Measurements from ENCODE around the gene SDHA.
"Not testable (repeated sequence)": the region's sequence is repeated elsewhere in the genome, so short reads cannot be mapped to it uniquely, and the experiment has no call there.

SDHA gene

DNA sequence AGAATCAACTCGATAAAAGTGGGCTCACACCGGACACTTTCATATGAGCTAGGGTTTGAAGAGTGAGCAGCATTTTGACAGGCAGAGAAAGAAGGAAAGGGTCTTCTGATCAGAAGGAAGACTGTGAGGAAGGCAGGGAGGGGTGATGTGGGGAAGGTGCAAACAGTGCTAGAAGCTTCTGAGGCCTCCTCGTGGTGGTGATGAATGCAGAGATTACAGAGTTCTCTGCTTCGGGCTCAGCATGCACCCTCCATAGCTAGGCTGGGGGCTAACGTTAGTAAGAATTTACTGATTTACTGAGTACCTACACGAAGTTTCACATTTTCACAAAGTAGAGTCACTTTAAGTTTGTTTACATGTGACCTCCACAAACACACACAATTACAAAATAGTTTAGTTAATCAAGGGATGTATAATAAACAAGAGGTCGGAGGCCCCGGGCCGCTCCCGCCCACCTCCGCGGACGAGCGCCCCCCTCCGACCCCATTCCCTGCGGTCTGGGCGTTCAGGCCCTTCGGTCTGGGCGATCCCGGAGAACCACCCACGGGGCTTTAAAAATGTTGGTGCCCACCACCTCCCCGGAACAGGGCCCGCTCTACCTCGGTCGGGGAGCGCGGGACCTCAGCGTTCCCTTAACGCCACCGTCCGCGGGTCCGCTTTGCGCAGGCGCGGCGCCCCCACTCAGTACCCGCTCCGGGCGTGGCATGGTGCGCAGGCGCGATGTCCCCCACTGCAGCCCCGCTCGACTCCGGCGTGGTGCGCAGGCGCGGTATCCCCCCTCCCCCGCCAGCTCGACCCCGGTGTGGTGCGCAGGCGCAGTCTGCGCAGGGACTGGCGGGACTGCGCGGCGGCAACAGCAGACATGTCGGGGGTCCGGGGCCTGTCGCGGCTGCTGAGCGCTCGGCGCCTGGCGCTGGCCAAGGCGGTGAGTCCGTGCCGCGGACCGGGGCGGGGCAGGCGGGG lies at the start of gene SDHA, which contains the start of gene CCDC127:
Gene SDHA (plus strand): TSS at position 827 of the 963 bp plus-strand sequence. CDS start 36 bp downstream, at position 863.
Gene CCDC127 (minus strand): TSS at position 660 of the 963 bp plus-strand sequence. CDS start 1,304 bp downstream, outside the sequence.
- TF ChIP-seq, protein P1, sequence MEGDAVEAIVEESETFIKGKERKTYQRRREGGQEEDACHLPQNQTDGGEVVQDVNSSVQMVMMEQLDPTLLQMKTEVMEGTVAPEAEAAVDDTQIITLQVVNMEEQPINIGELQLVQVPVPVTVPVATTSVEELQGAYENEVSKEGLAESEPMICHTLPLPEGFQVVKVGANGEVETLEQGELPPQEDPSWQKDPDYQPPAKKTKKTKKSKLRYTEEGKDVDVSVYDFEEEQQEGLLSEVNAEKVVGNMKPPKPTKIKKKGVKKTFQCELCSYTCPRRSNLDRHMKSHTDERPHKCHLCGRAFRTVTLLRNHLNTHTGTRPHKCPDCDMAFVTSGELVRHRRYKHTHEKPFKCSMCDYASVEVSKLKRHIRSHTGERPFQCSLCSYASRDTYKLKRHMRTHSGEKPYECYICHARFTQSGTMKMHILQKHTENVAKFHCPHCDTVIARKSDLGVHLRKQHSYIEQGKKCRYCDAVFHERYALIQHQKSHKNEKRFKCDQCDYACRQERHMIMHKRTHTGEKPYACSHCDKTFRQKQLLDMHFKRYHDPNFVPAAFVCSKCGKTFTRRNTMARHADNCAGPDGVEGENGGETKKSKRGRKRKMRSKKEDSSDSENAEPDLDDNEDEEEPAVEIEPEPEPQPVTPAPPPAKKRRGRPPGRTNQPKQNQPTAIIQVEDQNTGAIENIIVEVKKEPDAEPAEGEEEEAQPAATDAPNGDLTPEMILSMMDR (IDR thresholded peaks at IDR 0.05; ENCODE audit: insufficient read depth, low read length, poor library complexity, severe bottlenecking): peak; percentile 67
- not testable (repeated sequence) for H3K27me3 ChIP-seq (replicated peaks; ENCODE audit: control insufficient read depth, insufficient read depth, low read length); H3K36me3 ChIP-seq (ENCODE audit: control insufficient read depth, insufficient read depth, low read length)
- H3K4me3 ChIP-seq (replicated peaks; ENCODE audit: low read depth, low read length): peak within 1 kb of the TSS; percentile 92
- peak; percentile 96 for DNase-seq (ENCODE audit: extremely low read depth, insufficient read length)

DNA sequence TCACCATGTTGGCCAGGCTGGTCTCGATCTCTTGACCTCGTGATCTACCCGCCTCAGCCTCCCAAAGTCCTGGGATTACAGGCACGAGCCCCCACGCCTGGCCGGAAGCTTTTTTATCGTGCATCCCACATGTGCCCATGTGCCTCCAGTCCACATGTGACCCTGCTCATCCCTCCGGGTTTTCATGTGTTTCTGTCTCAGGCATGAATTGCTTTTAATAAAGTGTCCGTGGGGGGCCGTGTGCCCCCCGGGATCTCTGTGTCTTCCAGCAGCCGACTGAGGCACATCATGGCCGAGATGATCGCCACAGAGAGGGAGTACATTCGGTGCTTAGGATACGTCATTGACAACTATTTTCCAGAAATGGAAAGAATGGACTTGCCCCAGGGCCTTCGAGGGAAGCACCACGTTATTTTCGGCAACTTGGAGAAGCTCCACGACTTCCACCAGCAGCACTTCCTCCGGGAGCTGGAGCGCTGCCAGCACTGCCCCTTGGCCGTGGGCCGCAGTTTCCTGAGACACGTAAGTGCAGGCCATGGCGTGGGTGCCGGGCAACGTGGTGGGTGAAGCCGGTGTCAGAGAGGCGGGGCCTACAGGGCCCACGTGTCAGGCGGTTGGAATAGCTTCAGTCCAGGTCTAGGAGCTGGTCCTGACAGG lies 48.9 kb upstream of the SDHA start:
- no peak for DNase-seq (ENCODE audit: extremely low read depth, insufficient read length)
- Histone ChIP-seq H3K4me3 (replicated peaks; ENCODE audit: low read depth, low read length) (no peak overlapping the region), H3K27me3 (replicated peaks; ENCODE audit: control insufficient read depth, insufficient read depth, low read length) (peaks cover 2% of the 10 kb centered on the region), H3K36me3 (ENCODE audit: control insufficient read depth, insufficient read depth, low read length) (no peaks in the 10 kb centered on the region)
- TF ChIP-seq, protein P1 (IDR thresholded peaks at IDR 0.05; ENCODE audit: insufficient read depth, low read length, poor library complexity, severe bottlenecking): no peak

DNA sequence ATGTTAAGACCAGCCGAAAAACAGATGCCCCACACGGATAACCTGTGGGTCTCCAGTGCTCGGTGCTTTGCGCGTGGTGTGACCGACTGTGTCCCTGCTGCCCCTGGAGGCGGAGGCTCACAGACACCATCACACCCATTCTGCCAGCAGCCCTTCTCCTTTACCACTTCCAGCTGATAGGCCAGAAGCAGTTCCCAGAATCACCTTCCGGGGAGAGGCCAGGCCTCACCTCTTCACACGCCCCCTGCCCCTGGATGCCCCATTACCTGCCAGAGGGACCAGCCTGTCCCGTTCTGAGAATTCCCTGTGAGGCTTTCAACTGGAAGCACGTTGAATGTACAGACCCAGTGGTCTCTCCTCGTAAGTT lies 48.4 kb upstream of the SDHA start:
- Histone ChIP-seq H3K27me3 (replicated peaks; ENCODE audit: control insufficient read depth, insufficient read depth, low read length) (peaks cover 2% of the 10 kb centered on the region), H3K4me3 (replicated peaks; ENCODE audit: low read depth, low read length) (no peak overlapping the region), H3K36me3 (ENCODE audit: control insufficient read depth, insufficient read depth, low read length) (no peaks in the 10 kb centered on the region)
- DNase-seq (ENCODE audit: extremely low read depth, insufficient read length): no peak
- TF ChIP-seq, protein P1 (IDR thresholded peaks at IDR 0.05; ENCODE audit: insufficient read depth, low read length, poor library complexity, severe bottlenecking): no peak

DNA sequence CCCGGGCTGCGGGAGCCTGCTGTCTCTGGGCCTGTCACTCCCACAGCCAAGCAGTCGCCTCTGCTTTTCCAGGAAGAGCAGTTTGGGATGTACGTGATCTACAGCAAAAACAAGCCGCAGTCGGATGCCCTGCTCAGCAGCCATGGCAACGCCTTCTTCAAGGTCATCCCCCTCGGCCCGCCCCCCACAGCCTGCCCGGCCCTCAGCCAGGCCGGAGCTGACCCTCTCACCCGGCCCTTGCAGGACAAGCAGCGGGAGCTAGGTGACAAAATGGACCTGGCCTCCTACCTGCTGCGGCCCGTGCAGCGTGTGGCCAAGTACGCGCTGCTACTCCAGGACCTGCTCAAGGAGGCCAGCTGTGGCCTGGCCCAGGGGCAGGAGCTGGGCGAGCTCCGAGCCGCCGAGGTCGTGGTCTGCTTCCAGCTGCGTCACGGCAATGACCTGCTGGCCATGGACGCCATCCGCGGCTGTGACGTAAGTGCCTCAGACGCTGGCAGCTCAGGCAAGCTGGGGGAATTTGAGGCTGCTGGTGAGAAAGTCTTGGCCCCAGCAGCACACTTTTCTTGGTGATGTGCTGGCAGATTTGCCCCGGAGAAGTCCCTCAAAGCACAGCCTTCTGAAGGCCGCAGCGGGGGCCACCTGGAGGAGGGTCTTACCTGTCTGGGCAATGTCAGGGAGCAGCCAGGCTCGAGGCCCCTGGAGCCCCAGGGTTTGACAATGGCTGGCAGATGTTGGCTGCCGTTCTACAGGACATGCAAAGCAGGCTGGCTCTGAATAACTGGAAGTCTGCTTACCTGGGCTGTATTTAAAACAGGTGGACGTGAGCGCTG lies 46.9 kb upstream of the SDHA start:
- TF ChIP-seq, protein P1 (IDR thresholded peaks at IDR 0.05; ENCODE audit: insufficient read depth, low read length, poor library complexity, severe bottlenecking): no peak
- H3K4me3 ChIP-seq (replicated peaks; ENCODE audit: low read depth, low read length): no peak overlapping the region
- DNase-seq (ENCODE audit: extremely low read depth, insufficient read length): no peak
- no peaks in the 10 kb centered on the region for H3K36me3 ChIP-seq (ENCODE audit: control insufficient read depth, insufficient read depth, low read length)
- H3K27me3 ChIP-seq (replicated peaks; ENCODE audit: control insufficient read depth, insufficient read depth, low read length): peaks cover 2% of the 10 kb centered on the region

DNA sequence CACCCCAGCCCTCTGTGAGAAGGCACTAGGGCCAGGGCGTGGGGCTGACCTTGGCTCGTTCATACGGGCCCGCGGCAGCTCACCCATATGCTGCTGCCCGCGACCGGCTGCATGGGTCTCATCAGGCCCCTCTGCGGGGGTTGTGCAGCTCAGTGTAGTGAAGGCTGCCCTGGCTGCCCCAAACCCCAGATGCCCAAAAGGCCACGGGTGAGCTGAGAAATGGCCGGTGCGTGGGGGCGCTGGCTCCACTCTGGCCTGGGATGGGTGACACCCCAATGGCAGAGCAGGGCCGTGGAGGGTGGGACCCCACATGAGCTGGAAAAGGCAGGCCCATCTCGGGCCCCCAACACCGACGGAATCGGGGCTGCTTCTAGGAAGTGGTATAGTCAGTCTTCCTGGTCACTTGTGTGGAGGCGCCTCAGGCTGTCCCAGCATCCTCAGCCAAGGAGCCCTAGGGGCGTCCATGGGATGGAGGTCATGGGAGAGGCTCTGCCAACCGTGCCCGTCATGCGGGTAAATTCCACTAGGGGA lies 46.3 kb upstream of the SDHA start:
- Histone ChIP-seq H3K4me3 (replicated peaks; ENCODE audit: low read depth, low read length) (no peak overlapping the region), H3K27me3 (replicated peaks; ENCODE audit: control insufficient read depth, insufficient read depth, low read length) (peaks cover 2% of the 10 kb centered on the region), H3K36me3 (ENCODE audit: control insufficient read depth, insufficient read depth, low read length) (no peaks in the 10 kb centered on the region)
- DNase-seq (ENCODE audit: extremely low read depth, insufficient read length): no peak
- TF ChIP-seq, protein P1 (IDR thresholded peaks at IDR 0.05; ENCODE audit: insufficient read depth, low read length, poor library complexity, severe bottlenecking): no peak

All from GM06990 (cell line).